Measurements from ENCODE around the gene CD248. TPM values are rescaled to one million over a fixed set of nuclear protein-coding genes. Genes with fewer than 3 reads are reported as not detected.

The CD248 gene
- total RNA-seq, 1 donor from 2014 or later, result 10.0 TPM

GRCh38 chr11:66288671-66289547, 27.9 kb downstream of the CD248 start, which contains the start of gene YIF1A:
YIF1A (minus strand) TSS chr11:66289143; CDS start chr11:66288985, 158 bp downstream.
- Histone ChIP-seq H3K4me1 (peaks cover 22% of the 10 kb centered on the region), H3K36me3 (peaks cover 6% of the 10 kb centered on the region), H3K27me3 (peaks cover 29% of the 10 kb centered on the region), H3K9me3 (no peaks in the 10 kb centered on the region), H3K27ac (peak within 1 kb of the TSS; percentile 96), H3K4me3 (peak within 1 kb of the TSS; percentile 78)
- DNase-seq (peak; percentile 99), ATAC-seq (peak; percentile 96)
- intact Hi-C loops (cut with DNase I), result no loop called here
- peak; percentile 18 for TF ChIP-seq CTCF (IDR thresholded peaks at IDR 0.05)

- peak overlapping the region; percentile 78 for H3K4me3 ChIP-seq
- no peaks in the 10 kb centered on the region for H3K9me3 ChIP-seq
- no peak for TF ChIP-seq CTCF (IDR thresholded peaks at IDR 0.05)
- ATAC-seq, result no peak
- H3K27ac ChIP-seq, result peak overlapping the region; percentile 96
- H3K36me3 ChIP-seq, result peaks cover 6% of the 10 kb centered on the region
- H3K27me3 ChIP-seq, result peaks cover 21% of the 10 kb centered on the region
- peaks cover 22% of the 10 kb centered on the region for H3K4me1 ChIP-seq
- intact Hi-C loops (cut with DNase I), result no loop called here
- no peak for DNase-seq
Observed at GRCh38 chr11:66287889-66288670, 28.8 kb downstream of the CD248 start.

GRCh38 chr11:66287211-66287888, 29.5 kb downstream of the CD248 start:
- Histone ChIP-seq H3K27me3 (peaks cover 14% of the 10 kb centered on the region), H3K9me3 (no peaks in the 10 kb centered on the region), H3K27ac (no peak overlapping the region), H3K4me3 (no peak overlapping the region), H3K4me1 (peaks cover 25% of the 10 kb centered on the region), H3K36me3 (peaks cover 6% of the 10 kb centered on the region)
- ATAC-seq (no peak), DNase-seq (no peak)
- intact Hi-C loops (cut with DNase I), result no loop called here
- TF ChIP-seq CTCF (IDR thresholded peaks at IDR 0.05), result no peak

- no peak for DNase-seq
- H3K9me3 ChIP-seq, result no peaks in the 10 kb centered on the region
- H3K4me3 ChIP-seq, result no peak overlapping the region
- H3K27me3 ChIP-seq, result peaks cover 7% of the 10 kb centered on the region
- no peak for ATAC-seq
- H3K27ac ChIP-seq, result no peak overlapping the region
- peaks cover 6% of the 10 kb centered on the region for H3K36me3 ChIP-seq
- H3K4me1 ChIP-seq, result peaks cover 19% of the 10 kb centered on the region
- TF ChIP-seq CTCF (IDR thresholded peaks at IDR 0.05), result no peak
- intact Hi-C loops (cut with DNase I), result no loop called here
Observed at GRCh38 chr11:66286699-66287098, 30.1 kb downstream of the CD248 start.

- H3K4me3 ChIP-seq, result no peak overlapping the region
- no peak for TF ChIP-seq CTCF (IDR thresholded peaks at IDR 0.05)
- H3K36me3 ChIP-seq, result peaks cover 6% of the 10 kb centered on the region
- no peaks in the 10 kb centered on the region for H3K9me3 ChIP-seq
- H3K4me1 ChIP-seq, result peaks cover 19% of the 10 kb centered on the region
- DNase-seq, result no peak
- no peak overlapping the region for H3K27ac ChIP-seq
- ATAC-seq, result no peak
- no peaks in the 10 kb centered on the region for H3K27me3 ChIP-seq
- intact Hi-C loops (cut with DNase I), result no loop called here
Observed at GRCh38 chr11:66285250-66285947, 31.4 kb downstream of the CD248 start.
